Measurements from ENCODE around the gene ELL. TPM values are rescaled to one million over a fixed set of nuclear protein-coding genes. Genes with fewer than 3 reads are reported as not detected.

The ELL gene
- total RNA-seq, 6 experiments from 2014 or later: 15.7 to 17.8 (median 16.4) TPM

GRCh38 chr19:18392926-18393325 lies 128.9 kb downstream of the ELL start:
- Mint-ChIP-seq H3K36me3 (ENCODE audit: low read depth) (peaks cover 9% of the 10 kb centered on the region; the same call in 1 of the 2 replicates), H3K27ac (no peak overlapping the region), H3K27me3 (ENCODE audit: insufficient read depth) (peaks cover 2% of the 10 kb centered on the region; the same call in 1 of the 2 replicates), H3K9me3 (no peaks in the 10 kb centered on the region), H3K4me1 (ENCODE audit: low read depth) (peaks cover 10% of the 10 kb centered on the region; the same call in 1 of the 2 replicates), H3K4me3 (no peak overlapping the region)
- TF ChIP-seq, protein P1, sequence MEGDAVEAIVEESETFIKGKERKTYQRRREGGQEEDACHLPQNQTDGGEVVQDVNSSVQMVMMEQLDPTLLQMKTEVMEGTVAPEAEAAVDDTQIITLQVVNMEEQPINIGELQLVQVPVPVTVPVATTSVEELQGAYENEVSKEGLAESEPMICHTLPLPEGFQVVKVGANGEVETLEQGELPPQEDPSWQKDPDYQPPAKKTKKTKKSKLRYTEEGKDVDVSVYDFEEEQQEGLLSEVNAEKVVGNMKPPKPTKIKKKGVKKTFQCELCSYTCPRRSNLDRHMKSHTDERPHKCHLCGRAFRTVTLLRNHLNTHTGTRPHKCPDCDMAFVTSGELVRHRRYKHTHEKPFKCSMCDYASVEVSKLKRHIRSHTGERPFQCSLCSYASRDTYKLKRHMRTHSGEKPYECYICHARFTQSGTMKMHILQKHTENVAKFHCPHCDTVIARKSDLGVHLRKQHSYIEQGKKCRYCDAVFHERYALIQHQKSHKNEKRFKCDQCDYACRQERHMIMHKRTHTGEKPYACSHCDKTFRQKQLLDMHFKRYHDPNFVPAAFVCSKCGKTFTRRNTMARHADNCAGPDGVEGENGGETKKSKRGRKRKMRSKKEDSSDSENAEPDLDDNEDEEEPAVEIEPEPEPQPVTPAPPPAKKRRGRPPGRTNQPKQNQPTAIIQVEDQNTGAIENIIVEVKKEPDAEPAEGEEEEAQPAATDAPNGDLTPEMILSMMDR (IDR thresholded peaks at IDR 0.05): no peak
- no peak for DNase-seq

Other genes with a start within 250 kb of the ELL start
- gene IQCN, start 247.6 kb downstream of the ELL start, total RNA-seq (2021; fragmentation: NEBNext Ultra II Directional; extraction: Animal tissue kit (Norgen Biotek cat#: 25700)): under 1 TPM; 0.40 to 0.87 (median 0.55) TPM
- 10 to 100 TPM; 70.3 to 99.9 (median 91.7) TPM for gene JUND, start 240.4 kb downstream of the ELL start, total RNA-seq (2021; fragmentation: NEBNext Ultra II Directional; extraction: Animal tissue kit (Norgen Biotek cat#: 25700))
- 100 to 1,000 TPM; 175 to 217 (median 202) TPM for gene LSM4, start 199.0 kb downstream of the ELL start, total RNA-seq (2021; fragmentation: NEBNext Ultra II Directional; extraction: Animal tissue kit (Norgen Biotek cat#: 25700))
- gene PGPEP1, start 181.5 kb downstream of the ELL start, total RNA-seq (2021; fragmentation: NEBNext Ultra II Directional; extraction: Animal tissue kit (Norgen Biotek cat#: 25700)): 10 to 100 TPM; 30.5 to 54.1 (median 32.4) TPM
- 10 to 100 TPM; 21.3 to 36.9 (median 24.9) TPM for gene GDF15, start 135.9 kb downstream of the ELL start, total RNA-seq (2021; fragmentation: NEBNext Ultra II Directional; extraction: Animal tissue kit (Norgen Biotek cat#: 25700))
- not detected for gene LRRC25, start 124.4 kb downstream of the ELL start, total RNA-seq (2021; fragmentation: NEBNext Ultra II Directional; extraction: Animal tissue kit (Norgen Biotek cat#: 25700))
- 10 to 100 TPM; 76.4 to 84.3 (median 80.4) TPM for gene SSBP4, start 102.7 kb downstream of the ELL start, total RNA-seq (2021; fragmentation: NEBNext Ultra II Directional; extraction: Animal tissue kit (Norgen Biotek cat#: 25700))
- gene ISYNA1, start 83.9 kb downstream of the ELL start, total RNA-seq (2021; fragmentation: NEBNext Ultra II Directional; extraction: Animal tissue kit (Norgen Biotek cat#: 25700)): 1 to 10 TPM; 2.3 to 3.7 (median 3.2) TPM
- gene FKBP8, start 21.5 kb upstream of the ELL start, total RNA-seq (2021; fragmentation: NEBNext Ultra II Directional; extraction: Animal tissue kit (Norgen Biotek cat#: 25700)): 100 to 1,000 TPM; 229 to 284 (median 241) TPM
- 100 to 1,000 TPM; 109 to 123 (median 115) TPM for gene KXD1, start 35.8 kb upstream of the ELL start, total RNA-seq (2021; fragmentation: NEBNext Ultra II Directional; extraction: Animal tissue kit (Norgen Biotek cat#: 25700))
- gene UBA52, start 49.8 kb upstream of the ELL start, total RNA-seq (2021; fragmentation: NEBNext Ultra II Directional; extraction: Animal tissue kit (Norgen Biotek cat#: 25700)): 1,000 to 10,000 TPM; 1,140 to 1,305 (median 1,270) TPM
- 10 to 100 TPM; 50.2 to 73.8 (median 60.8) TPM for gene REX1BD, start 66.7 kb upstream of the ELL start, total RNA-seq (2021; fragmentation: NEBNext Ultra II Directional; extraction: Animal tissue kit (Norgen Biotek cat#: 25700))
- 1 to 10 TPM; 1.6 to 4.1 (median 2.4) TPM for gene CRLF1, start 84.7 kb upstream of the ELL start, total RNA-seq (2021; fragmentation: NEBNext Ultra II Directional; extraction: Animal tissue kit (Norgen Biotek cat#: 25700))
- 1 to 10 TPM; 1.7 to 4.3 (median 3.2) TPM for gene TMEM59L, start 90.8 kb upstream of the ELL start, total RNA-seq (2021; fragmentation: NEBNext Ultra II Directional; extraction: Animal tissue kit (Norgen Biotek cat#: 25700))
- gene KLHL26, start 115.0 kb upstream of the ELL start, total RNA-seq (2021; fragmentation: NEBNext Ultra II Directional; extraction: Animal tissue kit (Norgen Biotek cat#: 25700)): 1 to 10 TPM; 3.6 to 9.3 (median 7.4) TPM
- gene CRTC1, start 161.6 kb upstream of the ELL start, total RNA-seq (2021; fragmentation: NEBNext Ultra II Directional; extraction: Animal tissue kit (Norgen Biotek cat#: 25700)): 10 to 100 TPM; 11.8 to 14.5 (median 13.4) TPM